ENCODE data around the gene PSPC1.
"Not testable (repeated sequence)": the region's sequence is repeated elsewhere in the genome, so short reads cannot be mapped to it uniquely, and the experiment has no call there.

Gene PSPC1, protein sequence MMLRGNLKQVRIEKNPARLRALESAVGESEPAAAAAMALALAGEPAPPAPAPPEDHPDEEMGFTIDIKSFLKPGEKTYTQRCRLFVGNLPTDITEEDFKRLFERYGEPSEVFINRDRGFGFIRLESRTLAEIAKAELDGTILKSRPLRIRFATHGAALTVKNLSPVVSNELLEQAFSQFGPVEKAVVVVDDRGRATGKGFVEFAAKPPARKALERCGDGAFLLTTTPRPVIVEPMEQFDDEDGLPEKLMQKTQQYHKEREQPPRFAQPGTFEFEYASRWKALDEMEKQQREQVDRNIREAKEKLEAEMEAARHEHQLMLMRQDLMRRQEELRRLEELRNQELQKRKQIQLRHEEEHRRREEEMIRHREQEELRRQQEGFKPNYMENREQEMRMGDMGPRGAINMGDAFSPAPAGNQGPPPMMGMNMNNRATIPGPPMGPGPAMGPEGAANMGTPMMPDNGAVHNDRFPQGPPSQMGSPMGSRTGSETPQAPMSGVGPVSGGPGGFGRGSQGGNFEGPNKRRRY

GRCh38 chr13:19782727-19783682, at the start of gene PSPC1:
Gene PSPC1 (minus strand): TSS chr13:19782945. CDS start chr13:19782757, 188 bp downstream.
- Histone ChIP-seq H3K4me3 (ENCODE audit: low read depth, low read length) (peak within 1 kb of the TSS; percentile 82), H3K27ac (peak within 1 kb of the TSS; percentile 96), H3K36me3 (peaks cover 31% of the 10 kb centered on the region)
- H3K27me3 ChIP-seq (ENCODE audit: insufficient read depth, low read depth, severe bottlenecking); H3K9me3 ChIP-seq (ENCODE audit: severe bottlenecking): not testable (repeated sequence)
- peak; percentile 97 for DNase-seq

DNA sequence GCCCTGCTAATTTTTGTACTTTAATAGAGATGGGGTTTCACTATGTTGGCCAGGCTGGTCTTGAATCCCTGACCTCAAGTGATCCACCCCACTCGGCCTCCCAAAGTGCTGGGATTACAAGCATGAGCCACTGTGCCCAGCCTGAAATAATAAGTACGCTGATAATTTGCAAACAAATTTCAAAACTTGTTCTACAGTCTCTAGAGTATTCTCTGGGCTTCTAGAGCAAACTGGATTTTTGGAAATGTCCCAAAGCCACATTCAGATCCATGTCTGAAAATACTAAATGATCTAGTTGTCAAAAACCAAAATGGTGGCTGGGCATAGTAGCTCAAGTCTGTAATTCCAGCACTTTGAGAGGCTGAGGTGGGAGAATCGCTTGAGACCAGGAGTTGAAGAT, 39.9 kb upstream of the PSPC1 start:
- H3K27ac ChIP-seq = no peak overlapping the region
- TF ChIP-seq, protein P1, sequence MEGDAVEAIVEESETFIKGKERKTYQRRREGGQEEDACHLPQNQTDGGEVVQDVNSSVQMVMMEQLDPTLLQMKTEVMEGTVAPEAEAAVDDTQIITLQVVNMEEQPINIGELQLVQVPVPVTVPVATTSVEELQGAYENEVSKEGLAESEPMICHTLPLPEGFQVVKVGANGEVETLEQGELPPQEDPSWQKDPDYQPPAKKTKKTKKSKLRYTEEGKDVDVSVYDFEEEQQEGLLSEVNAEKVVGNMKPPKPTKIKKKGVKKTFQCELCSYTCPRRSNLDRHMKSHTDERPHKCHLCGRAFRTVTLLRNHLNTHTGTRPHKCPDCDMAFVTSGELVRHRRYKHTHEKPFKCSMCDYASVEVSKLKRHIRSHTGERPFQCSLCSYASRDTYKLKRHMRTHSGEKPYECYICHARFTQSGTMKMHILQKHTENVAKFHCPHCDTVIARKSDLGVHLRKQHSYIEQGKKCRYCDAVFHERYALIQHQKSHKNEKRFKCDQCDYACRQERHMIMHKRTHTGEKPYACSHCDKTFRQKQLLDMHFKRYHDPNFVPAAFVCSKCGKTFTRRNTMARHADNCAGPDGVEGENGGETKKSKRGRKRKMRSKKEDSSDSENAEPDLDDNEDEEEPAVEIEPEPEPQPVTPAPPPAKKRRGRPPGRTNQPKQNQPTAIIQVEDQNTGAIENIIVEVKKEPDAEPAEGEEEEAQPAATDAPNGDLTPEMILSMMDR (IDR thresholded peaks at IDR 0.05; ENCODE audit: low read depth, low read length) = no peak
- H3K27me3 ChIP-seq (ENCODE audit: insufficient read depth, low read depth, severe bottlenecking) = no peaks in the 10 kb centered on the region
- no peak overlapping the region for H3K4me3 ChIP-seq (ENCODE audit: low read depth, low read length)
- peaks cover 56% of the 10 kb centered on the region for H3K36me3 ChIP-seq
- DNase-seq = no peak
- no peaks in the 10 kb centered on the region for H3K9me3 ChIP-seq (ENCODE audit: severe bottlenecking)

DNA sequence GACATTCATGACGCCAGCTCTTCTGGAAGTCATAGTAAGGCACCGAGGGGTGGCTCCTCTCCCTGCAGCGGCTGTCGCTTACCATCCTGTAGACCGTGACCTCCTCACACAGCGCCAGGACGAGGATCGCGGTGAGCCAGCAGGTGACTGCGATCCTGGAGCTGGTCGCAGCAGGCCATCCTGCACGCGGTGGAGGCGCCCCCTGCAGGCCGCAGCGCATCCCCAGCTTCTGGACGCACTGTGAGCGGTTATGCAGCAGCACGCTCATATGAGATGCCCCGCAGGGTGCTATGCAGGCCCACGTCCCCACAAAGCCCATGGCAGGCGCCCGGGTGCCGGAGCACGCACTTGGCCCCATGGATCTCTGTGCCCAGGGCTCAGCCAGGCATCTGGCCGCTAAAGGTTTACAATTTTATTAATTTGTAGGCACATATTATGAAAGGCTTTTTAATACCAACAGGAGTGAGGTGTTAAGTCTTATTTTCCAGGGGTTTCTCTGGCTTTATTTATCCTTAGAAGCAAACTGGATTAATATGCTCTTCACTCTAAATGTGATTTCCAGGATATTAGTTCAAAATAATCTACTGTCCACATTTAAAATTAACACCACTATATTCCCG, 35.6 kb upstream of the PSPC1 start:
- TF ChIP-seq, protein P1 (IDR thresholded peaks at IDR 0.05; ENCODE audit: low read depth, low read length) = peak; percentile 100
- peak; percentile 92 for DNase-seq
- peaks cover 39% of the 10 kb centered on the region for H3K36me3 ChIP-seq

GRCh38 chr13:19817510-19818158, 34.9 kb upstream of the PSPC1 start:
- H3K27ac ChIP-seq = no peak overlapping the region
- H3K4me3 ChIP-seq (ENCODE audit: low read depth, low read length) = no peak overlapping the region
- no peak for DNase-seq
- H3K36me3 ChIP-seq = peaks cover 34% of the 10 kb centered on the region
- H3K27me3 ChIP-seq (ENCODE audit: insufficient read depth, low read depth, severe bottlenecking) = no peaks in the 10 kb centered on the region
- TF ChIP-seq, protein P1 (IDR thresholded peaks at IDR 0.05; ENCODE audit: low read depth, low read length) = no peak
- H3K9me3 ChIP-seq (ENCODE audit: severe bottlenecking) = no peaks in the 10 kb centered on the region

More for the DNA sequence above, 35.6 kb upstream of the PSPC1 start:
- Histone ChIP-seq H3K27ac (no peak overlapping the region), H3K9me3 (ENCODE audit: severe bottlenecking) (no peaks in the 10 kb centered on the region), H3K27me3 (ENCODE audit: insufficient read depth, low read depth, severe bottlenecking) (no peaks in the 10 kb centered on the region), H3K4me3 (ENCODE audit: low read depth, low read length) (no peak overlapping the region)

DNA sequence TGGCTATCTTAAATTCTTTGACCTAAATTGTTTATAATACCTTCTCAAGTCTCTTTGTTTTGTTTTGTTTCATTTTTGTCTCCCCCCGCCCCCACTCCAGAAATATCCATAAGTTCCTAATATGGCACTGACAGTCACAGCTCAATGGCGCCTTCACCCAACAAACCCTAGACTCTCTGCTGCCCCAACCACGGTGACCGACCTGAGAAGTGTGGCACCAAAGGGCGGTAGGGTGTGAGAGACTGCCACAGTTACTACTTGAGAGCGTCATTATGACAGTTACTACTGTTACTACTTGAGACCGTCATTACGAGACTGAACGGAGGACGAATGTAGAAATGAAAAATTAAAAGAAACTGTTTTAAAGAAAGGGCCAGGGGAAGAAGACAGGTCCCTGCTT, 34.4 kb upstream of the PSPC1 start:
- Histone ChIP-seq H3K4me3 (ENCODE audit: low read depth, low read length) (no peak overlapping the region), H3K27ac (no peak overlapping the region), H3K9me3 (ENCODE audit: severe bottlenecking) (no peaks in the 10 kb centered on the region), H3K36me3 (peaks cover 29% of the 10 kb centered on the region), H3K27me3 (ENCODE audit: insufficient read depth, low read depth, severe bottlenecking) (no peaks in the 10 kb centered on the region)
- TF ChIP-seq, protein P1 (IDR thresholded peaks at IDR 0.05; ENCODE audit: low read depth, low read length) = no peak
- no peak for DNase-seq

DNA sequence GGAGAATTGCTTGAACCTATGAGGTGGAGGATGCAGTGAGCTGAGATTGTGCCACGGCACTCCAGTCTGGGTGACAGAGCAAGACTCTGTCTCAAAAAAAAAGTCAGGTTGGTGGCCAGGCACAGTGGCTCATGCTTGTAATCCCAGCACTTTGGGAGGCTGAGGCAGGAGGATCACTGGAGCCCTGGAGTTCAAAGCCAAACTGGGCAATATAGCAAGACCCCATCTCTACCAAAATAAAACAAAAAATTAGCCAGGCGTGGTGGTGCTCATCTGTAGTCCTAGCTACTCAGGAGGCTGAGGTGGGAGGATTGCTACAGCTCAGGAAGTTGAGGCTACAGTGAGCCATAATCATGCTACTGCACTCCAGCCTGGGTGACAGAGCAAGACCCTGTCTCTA, 33.1 kb upstream of the PSPC1 start:
- not testable (repeated sequence) for H3K27me3 ChIP-seq (ENCODE audit: insufficient read depth, low read depth, severe bottlenecking); H3K27ac ChIP-seq; H3K4me3 ChIP-seq (ENCODE audit: low read depth, low read length); DNase-seq; H3K9me3 ChIP-seq (ENCODE audit: severe bottlenecking)
- H3K36me3 ChIP-seq = peaks cover 31% of the 10 kb centered on the region

All from WERI-Rb-1 (cell line).